GM18868 (cell line): ENCODE results near the gene ERC1.
"Not testable (repeated sequence)": the region's sequence is repeated elsewhere in the genome, so short reads cannot be mapped to it uniquely, and the experiment has no call there.

ENCODE experiments used
- ATAC-seq: cut with Tn5 transposase; IDR thresholded peaks from one replicate; pipeline ENCODE4 v1.9.1; 2021; ENCODE audit warnings: mild to moderate bottlenecking, moderate library complexity; ENCODE audit not compliant: unreplicated experiment

The ERC1 gene

DNA sequence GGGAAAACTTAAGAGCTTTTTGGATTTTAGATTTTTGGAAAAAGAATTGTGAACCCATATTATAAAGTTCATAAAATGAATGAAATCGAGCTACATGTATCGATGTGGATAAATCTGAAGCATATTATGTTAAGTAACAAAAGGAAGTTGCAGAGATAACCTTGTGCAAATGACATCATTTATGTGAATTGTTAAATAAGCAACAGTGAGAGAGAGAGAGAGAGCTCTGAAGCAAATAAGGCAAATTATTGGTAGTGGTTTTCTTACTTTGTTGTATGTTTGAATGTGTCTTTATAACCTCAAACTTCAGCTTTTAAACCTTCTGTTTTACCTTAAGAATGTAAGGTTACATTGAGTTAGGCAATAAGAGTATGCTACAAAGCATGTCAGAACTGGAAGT is 78.8 kb downstream of the ERC1 start:
- no peak for ATAC-seq

DNA sequence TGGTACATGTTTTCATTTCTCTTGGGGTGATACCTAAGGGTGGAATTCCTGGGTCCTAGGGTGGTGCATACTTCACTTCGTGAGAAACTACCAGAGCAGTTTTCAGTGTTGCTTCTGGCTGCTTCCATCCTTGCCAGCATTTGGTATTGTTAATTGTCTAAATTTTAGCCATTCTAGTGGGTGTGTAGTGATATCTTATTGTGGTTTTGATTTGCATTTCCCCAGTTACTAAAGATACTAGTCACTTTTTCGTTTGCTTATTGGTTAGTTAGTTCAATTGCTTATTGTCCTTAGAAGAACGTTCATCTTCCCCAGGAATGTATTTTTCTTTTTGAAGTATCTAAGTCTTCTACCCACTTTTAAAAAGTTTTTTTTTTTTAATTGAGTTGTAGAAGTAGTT is 80.2 kb downstream of the ERC1 start:
- no peak for ATAC-seq

DNA sequence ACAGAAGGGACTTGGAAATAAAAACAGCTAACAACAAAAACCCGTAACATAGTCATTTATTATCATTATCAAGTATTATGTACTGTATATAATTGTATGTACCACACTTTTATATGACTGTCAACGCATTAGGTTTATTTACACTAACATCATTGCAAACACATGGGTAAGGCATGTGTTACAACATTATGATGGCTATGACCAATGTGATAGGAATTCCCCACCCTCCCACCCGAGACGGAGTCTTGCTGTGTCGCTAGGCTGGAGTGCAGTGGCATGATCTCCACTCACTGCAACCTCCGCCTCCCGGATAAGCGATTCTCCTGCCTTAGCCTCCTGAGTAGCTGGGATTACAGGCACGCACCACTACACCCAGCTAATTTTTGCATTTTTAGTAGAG is 82.6 kb downstream of the ERC1 start:
- ATAC-seq: no peak

DNA sequence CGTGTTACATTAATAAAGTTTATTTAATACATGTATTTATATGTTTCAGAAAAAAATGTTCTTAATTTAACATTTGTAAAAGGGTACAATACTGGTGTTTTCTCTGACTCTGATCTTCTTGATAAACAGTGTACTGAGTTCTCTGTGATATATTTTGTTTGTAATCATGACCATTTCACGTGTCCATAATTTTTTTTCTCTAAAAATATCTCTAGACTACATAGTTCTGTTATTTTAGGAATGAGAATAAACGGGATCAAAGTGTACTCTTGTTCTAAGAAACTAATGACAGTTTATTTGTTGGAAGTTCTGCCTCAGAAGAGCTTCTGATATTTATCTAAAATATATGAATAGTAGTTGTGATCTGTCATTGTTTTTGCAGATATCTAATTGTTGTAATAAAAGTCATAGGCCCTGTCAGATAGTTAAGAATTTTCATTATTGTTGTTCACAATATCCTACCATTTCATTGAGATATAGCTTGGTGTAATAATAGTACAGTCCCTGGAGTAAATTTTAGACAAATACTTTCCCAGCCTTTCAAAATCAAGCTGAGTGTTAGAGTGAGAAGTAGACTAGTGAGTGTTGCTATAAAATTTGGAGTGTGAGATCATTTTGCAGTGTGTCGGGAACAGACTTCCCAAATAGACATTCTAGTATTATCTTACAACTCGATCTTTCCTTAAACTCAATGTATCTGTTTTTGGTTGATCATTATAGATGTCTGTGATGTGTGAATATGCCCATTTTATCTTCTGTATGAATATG is 86.2 kb downstream of the ERC1 start:
- no peak for ATAC-seq

DNA sequence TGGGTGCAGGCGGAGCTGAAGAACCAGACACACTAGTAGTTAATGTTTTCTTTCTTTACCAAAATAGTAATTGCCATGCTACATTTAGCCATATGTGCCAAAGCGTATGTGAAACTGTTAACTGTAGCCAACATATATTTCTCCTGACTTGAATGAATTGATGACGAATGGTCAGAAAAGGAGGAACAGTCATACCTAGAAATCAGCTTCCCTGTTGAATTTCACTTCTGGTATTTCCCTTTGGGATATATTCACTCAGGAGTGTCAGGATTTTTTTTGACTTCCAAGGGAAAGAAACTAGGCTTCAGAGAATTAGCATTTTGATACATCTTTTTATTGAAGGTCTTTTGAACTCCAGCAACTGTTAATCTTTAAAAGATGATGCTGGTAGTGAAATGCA is 87.0 kb downstream of the ERC1 start:
- no peak for ATAC-seq

DNA sequence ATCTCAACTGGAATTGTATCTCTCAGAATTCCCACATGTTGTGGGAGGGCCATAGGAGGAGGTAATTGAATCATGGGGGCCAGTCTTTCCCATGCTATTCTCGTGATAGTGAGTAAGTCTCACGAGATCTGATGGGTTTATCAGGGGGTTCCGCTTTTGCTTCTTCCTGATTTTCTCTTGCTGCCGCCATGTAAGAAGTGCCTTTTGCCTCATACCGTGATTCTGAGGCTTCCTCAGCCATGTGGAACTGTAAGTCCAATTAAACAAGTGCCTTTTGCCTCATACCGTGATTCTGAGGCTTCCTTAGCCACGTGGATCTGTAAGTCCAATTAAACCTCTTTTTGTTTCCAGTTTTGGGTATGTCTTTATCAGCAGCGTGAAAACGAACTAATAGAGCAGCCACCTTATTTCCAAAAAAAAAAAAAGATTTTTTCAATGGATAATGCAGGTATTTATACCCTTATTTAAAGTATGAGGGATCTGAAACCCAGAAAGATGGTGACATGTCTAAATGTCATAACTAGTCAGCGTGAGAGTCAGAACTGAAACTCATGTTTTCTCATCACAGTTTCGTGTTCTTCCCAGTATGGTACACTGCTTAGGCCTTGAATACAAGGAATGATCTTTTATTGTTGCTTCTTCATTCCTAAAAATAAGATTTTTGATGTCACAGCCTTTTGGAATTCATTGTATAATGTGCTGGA is 89.6 kb downstream of the ERC1 start:
- no peak for ATAC-seq

DNA sequence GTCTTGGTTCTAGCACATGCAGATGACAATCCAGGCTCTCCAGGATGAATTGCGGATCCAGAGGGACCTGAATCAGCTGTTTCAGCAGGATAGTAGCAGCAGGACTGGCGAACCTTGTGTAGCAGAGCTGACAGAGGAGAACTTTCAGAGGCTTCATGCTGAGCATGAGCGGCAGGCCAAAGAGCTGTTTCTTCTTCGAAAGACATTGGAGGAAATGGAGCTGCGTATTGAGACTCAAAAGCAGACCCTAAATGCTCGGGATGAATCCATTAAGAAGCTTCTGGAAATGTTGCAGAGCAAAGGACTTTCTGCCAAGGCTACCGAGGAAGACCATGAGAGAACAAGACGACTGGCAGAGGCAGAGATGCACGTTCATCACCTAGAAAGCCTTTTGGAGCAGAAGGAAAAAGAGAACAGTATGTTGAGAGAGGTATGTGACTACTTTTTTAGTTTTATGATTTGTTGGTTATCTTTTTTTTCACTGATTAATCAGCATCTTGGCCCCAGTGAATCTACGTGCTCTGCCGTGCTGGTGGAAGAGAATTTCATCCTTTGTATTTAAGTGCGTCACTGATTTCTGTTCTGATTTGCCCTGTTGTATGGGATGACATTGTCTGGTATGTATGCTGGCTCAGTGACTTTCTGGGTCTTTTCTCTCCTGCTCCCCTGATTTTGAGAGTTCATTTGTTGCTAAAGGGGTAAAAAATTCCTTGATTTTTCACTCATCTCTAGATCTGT is 92.3 kb downstream of the ERC1 start:
- ATAC-seq: no peak

DNA sequence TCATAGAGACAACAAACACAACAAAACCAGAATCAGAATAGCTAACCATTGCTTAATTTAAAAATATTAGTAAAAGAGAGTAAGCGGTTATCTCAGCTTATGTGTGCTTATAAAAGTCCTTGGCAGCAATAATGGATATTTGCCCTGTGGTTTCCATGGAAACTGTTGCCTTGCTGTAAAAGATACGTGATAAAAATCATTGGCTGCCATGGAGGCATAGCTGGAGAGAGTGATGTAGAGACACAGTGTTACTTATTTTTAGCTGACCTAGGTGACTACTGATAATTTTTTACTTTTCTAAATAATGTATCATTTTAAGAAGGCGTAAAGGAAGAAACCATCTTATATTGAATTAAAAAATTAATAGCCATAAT is 92.9 kb downstream of the ERC1 start:
- ATAC-seq: no peak

DNA sequence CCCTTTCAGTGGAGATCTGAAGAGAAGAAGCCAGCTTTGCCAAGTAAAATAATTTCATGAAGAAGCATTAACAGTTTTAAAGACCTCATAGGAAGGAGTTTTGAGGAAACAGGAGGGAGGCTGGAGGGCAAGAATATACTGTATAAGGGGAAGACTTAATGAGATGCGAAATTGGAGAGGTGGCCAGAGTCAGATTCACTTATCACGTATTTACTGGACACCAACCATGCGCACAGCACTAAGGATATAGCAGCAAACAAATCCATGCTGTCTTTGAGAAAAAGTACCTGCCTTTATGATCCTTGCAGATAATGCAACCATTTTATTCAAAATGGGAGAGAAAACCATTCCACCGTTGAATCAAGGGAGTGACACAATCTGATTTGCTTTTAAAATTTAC is 100.3 kb downstream of the ERC1 start:
- no peak for ATAC-seq

DNA sequence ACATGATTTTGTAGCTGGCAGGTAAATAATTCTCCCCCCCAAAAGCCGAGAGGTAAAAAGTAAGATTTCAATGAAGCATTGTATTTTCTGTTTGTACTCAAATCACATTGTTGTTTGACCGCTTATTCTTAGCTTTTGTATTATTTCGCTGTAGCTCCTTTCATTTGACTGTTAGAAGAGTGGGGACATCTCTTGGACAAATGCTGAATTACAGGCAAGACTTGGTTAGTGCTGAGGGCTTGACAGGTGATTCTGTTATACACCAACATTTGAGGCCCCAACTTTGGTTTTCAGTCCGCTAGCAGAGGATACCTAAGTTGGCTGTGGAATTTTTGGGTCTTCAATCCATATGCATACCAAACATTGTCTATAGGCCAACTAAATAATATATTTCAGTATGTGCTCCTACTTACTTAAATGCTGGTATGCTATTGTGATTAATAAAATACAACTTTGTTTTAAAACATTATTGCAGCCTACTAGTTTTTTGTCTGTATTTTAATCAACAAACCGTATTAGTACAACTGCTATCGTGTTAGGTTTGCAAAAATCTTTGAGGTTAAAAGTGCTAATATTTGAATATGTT is 102.2 kb downstream of the ERC1 start:
- no peak for ATAC-seq

DNA sequence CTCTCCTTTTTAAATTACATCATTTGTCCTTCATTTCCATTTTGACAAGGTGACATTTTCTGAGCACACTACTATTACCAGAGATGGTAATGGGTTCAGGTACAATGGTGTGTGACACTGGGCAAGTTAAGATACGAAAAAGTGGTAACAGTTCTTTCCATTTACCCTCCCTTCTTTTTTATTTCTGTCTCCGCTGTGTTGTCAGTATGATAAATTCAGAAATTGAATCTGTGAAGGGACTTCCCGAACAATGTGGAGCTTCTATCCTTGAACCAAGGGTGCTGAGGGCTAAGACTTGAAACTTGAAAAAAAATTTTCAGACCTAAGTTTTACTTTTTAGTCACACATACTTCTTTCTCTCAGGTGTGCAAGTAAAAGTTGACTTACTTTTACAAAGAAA is 103.7 kb downstream of the ERC1 start:
- no peak for ATAC-seq

DNA sequence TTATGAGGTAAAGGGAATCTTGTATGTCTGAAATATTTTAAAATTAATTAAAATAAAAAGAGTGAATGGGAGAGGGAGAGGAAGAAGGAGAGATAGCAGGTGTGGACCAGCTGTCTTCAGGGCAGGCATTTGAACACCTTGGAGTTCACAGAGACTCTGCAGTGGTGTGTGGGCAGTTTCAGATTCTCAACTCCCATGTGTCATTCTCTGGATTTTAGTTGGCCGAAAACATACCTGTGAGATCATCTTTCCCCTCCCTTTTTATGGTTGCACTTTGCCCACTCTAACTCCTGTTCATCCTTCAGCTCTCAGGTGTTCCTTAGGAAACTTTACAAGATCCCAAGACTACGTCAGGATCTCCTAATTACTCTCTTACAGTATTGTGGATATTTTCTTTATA is 108.1 kb downstream of the ERC1 start:
- peak; percentile 50 for ATAC-seq

DNA sequence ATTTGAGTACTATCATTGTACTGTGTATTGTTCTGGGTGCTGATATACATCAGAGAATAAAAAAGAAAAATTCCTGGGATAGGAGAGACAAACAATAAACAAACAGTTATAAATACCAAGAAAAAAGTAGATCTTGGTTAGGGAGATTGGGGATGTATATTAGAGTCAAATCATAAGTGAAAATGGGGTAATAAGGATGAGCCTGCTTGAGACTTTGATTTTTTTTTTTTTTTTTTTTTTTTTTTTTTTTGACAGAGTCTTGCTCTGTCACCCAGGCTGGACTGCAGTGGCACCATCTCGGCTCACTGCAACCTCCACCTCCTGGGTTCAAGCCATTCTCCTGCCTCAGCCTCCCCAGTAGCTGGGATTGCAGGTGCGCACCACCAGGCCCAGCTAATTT is 108.6 kb downstream of the ERC1 start:
- not testable (repeated sequence) for ATAC-seq

DNA sequence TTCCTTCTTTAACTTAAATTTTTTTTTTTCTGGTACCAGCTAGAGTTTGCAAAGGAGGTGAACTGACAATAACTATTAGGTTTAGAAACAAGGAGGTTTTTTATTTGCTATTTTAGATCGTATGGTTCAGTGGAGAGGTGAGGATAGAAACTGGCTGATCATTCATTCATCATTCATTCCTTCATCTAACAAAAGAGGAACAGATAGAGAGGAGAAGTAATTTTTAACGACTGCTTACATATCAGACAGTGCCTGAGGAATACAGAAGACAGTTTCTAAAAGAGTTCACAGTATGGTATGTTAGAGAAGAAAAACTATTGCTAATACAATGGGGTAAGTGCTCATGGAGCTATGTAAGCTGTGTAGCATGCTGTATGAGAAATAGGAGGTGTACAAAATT is 111.1 kb downstream of the ERC1 start:
- no peak for ATAC-seq

DNA sequence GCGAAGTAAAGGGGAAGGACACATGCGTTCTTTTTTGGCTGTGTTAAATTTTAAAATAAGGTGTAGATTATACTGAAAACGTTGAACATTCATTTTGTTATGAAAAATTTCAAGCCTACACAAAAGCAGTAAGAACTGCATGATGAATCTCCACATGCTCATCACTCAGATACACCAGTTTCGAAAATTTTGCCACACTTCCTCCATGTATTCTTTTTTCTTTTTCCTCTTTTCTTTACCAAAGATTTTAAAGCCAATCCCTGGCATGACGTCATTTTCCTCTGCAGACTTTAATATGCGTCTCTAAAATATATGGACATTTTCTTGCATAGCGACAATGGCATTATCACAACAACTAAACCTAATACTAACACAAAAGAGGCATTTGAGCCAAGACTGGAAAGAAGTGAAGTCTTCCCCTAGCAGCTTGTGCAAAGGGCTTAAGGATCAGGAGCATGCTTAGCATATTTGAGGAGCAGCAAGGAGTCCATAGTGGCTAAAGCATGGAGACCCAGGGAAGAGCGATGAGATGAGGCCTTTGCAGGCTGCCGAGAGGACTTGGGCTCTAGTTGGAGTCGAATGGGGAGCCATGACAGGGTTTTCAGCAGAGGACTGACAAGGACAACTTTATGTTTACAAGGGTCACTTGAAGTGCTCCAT is 111.9 kb downstream of the ERC1 start:
- no peak for ATAC-seq

DNA sequence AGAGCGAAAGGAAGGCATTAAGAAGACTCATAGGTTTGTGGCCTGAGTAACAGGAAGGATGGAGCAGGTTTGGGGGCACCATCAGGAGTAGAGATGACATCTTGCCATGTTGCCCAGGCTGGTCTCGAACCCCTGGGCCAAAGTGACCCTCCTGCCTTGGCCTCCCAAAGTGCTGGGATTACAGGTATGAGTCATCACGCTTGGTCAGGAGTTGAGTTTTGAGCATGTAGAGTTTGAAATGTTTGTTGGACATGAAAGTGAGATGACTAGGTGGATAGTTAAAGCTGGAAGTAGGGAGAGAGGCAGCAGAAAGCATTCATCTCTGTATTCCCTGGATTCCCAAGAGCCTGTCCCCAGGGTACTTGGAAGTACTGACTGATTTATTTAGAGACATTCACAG is 112.6 kb downstream of the ERC1 start:
- no peak for ATAC-seq

DNA sequence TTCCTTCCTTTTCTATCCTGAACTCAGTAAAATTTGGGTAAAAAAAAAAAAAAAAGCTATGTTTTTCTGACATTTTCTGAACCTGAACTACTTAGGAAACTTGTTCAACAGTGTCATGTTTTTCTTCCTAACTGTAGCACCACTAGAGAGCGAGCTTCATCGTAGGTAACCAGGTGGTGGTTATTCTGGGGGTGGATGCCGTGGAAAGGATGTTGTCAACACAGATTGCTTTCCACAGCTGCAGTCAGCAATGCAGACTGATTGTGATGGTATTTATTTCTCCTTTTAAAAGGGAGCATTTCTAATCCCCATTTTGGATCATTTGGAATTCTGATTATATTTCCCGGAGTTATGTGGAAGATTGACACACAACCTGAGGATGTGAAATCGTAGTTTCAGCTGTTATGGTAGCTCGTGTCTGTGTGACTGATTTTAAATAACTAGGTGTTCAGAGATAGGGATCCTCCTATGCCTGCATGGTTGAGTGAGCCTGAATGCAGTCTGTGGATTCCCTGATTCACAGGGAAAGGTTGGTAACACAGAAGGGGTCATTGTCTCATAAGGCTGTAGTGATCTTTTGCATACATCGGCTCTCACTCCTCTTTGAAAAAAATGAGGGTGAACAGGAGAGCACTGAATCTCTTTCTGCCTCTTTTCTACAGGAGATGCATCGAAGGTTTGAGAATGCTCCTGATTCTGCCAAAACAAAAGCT is 113.2 kb downstream of the ERC1 start:
- ATAC-seq: no peak

DNA sequence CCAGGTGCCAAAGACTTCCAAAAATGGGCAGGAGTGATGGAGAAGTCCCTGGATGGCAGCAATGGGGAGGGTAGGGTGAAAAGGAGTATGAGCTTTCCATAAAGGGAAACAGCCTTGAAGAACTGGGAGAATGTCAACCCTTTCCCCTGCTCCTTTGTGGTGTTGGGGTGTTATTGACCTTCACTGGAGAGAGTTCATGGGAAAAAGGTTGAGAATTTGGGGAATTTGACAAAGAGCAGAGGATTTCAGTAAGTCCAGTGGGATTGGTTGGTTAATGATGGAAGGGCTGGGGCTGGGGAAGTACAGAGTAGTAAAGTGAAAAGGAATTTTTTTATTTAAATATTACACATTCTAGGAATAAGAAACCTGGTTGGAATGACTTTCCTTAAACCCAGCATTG is 116.6 kb downstream of the ERC1 start:
- ATAC-seq: no peak

DNA sequence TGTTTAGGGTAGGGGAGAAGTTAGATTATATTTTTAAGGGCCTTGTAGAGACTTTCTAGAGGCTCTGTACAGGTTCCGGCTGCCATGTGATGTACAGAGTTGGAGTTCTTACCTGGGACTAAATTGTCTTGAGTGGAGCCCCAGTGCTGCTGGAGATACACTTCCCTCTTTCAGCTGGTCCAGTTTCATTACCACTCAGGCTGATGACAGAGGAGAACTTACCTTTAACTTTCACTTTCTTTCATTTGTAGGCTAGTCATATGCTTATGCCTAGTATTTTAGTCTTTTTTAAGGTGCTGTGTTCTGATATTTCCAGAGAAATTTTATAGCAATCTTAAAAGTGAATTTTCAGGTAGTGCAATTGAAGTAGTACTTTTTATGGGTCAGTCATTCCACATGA is 117.3 kb downstream of the ERC1 start:
- ATAC-seq: peak; percentile 99

DNA sequence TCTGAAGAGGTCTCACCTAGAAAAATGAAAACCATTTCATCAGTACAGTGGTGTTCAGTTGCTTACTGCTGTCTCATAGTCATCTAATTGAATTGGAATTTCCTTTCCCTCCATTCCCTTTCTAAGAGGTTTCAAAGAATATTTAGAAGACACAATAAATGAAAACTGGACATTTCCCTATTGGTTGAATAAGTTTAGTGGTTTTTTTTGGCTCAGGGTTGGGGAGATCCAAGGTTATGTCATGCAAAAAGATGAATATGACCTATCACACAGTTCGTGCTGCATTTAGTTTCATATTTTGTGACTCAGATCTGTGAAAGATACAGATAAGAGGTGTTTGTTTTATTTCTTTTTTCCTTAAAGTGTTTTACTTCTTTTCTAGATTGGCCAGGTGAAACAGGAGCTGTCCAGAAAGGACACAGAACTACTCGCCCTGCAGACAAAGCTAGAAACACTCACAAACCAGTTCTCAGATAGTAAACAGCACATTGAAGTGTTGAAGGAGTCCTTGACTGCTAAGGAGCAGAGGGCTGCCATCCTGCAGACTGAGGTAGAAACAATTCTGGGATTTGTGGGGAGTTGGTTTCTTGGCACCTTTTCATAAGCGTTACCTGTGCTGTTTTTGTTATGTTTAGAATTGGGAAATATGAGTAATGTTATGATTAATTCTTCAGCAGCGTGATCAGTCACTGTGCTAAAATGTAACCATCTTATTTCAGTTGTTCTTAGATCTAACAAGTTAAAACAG is 124.6 kb downstream of the ERC1 start:
- ATAC-seq: no peak
